ENCODE data around the gene RAB11FIP5. TPM values are rescaled to one million over a fixed set of nuclear protein-coding genes. Genes with fewer than 3 reads are reported as not detected.
A peak's percentile ranks its signal among the peaks of the same experiment; 100 is the strongest.
"Not testable (repeated sequence)": the region's sequence is repeated elsewhere in the genome, so short reads cannot be mapped to it uniquely, and the experiment has no call there.

The RAB11FIP5 gene
- 10 to 100 TPM in 1 of 2 experiments, 1 to 10 TPM in 1; 7.4 to 11.3 TPM for total RNA-seq
- polyA plus RNA-seq: 1 to 10 TPM; 4.0 to 7.0 (median 4.3) TPM
- 6.9 to 23.8 (median 11.2) reads per million in 6 experiments for total RNA-seq

- POLR2A ChIA-PET: interaction anchor here (0.5 to 1.7 kb wide), 2 partner anchors 63 to 121 kb away, joined by 4 read pairs; partner anchors contain the start of gene CCT7
- H3K36me3 Mint-ChIP-seq: no peaks in the 10 kb centered on the region
- H3K4me1 Mint-ChIP-seq: peaks cover 13 to 25% (median 20%) of the 10 kb centered on the region in 4 donors
- no peaks in the 10 kb centered on the region for H3K9me3 Mint-ChIP-seq
- peak; percentile 60 to 83 (median 76) for DNase-seq
- peaks cover 0 to 1% (median 0%) of the 10 kb centered on the region in 5 donors for H3K27me3 Mint-ChIP-seq
- peak within 1 kb of the TSS; percentile 73 to 89 (median 85) for H3K4me3 Mint-ChIP-seq
- peak; percentile 84 to 88 for ATAC-seq
- peak within 1 kb of the TSS; percentile 63 to 90 (median 76) for H3K27ac Mint-ChIP-seq
These were observed at the start of gene RAB11FIP5 for GRCh38 chr2:73112913-73113854. TSS of gene RAB11FIP5 (minus strand) at chr2:73112948. CDS start at chr2:73112777, 171 bp downstream.

DNA sequence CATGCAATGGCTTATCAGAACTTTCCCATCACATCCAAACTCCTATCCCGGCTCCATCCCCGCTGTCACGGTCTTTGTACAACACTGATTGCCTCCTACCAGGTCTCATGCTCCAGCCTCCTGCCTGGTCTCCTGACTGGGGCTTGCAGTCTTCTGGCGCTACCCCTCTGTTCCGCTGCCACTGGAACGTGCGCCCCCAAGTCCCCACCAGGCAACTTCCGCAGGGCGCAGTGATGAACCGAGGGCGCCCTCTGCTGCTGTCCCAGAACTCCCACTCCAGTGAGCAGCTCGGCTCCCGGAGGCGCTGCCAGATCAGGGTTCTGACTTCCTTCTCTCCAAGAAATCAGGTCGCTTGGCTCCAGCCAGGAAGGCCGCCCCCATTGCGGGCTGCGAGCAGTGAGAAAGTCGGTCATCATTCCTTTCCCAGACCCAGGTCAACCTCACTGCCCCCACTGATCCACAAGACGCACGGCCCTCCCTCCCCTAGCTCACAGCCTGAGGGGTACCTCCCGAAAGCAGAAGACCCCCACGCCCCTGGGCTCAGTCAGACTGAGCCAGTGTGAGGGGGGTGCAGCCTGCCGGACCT, 43.9 kb upstream of the RAB11FIP5 start:
- POLR2A ChIA-PET: no interaction called here
- H3K9me3 Mint-ChIP-seq: no peaks in the 10 kb centered on the region
- ATAC-seq: peak; percentile 49 to 56
- H3K4me3 Mint-ChIP-seq: no peak overlapping the region
- no peaks in the 10 kb centered on the region for H3K36me3 Mint-ChIP-seq
- DNase-seq: peak in 8 of 10 donors; percentile 12 to 70 (median 26)
- H3K27me3 Mint-ChIP-seq: peaks cover 26 to 57% (median 41%) of the 10 kb centered on the region in 5 donors
- peak overlapping the region in 1 of 10 donors; percentile 49 for H3K27ac Mint-ChIP-seq
- peaks cover 4 to 7% (median 5%) of the 10 kb centered on the region in 4 donors for H3K4me1 Mint-ChIP-seq

- Mint-ChIP-seq H3K27ac (no peak overlapping the region), H3K27me3 (peaks cover 6 to 27% (median 10%) of the 10 kb centered on the region in 5 donors), H3K4me1 (no peaks in the 10 kb centered on the region), H3K4me3 (no peak overlapping the region), H3K36me3 (no peaks in the 10 kb centered on the region), H3K9me3 (no peaks in the 10 kb centered on the region)
- DNase-seq (no peak), ATAC-seq (no peak)
- POLR2A ChIA-PET: no interaction called here
These were observed 30.2 kb upstream of the RAB11FIP5 start for GRCh38 chr2:73142937-73143336.

DNA sequence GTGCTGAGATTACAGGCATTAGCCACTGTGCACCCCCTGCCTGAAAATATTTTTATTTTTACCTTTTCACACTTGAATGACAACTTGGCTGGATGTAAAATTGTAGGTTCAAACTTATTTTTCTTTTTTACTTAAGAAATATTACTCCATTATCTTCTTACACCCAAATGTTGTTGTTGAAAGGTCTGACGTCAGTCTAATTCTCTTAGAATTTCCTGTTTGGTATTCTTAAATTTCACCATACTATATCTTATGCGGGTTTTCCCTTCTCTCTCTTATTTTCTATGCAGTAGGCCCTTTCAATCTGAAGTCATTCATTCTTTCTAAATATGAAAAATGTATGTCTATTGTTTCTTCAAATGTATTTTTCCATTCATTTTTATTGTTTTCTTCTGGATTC, 29.1 kb upstream of the RAB11FIP5 start:
- no peak overlapping the region for H3K4me3 Mint-ChIP-seq
- ATAC-seq (no peak), DNase-seq (no peak)
- no peak overlapping the region for H3K27ac Mint-ChIP-seq
- H3K36me3 Mint-ChIP-seq: no peaks in the 10 kb centered on the region
- H3K27me3 Mint-ChIP-seq: peaks cover 6 to 24% (median 9%) of the 10 kb centered on the region in 5 donors
- POLR2A ChIA-PET: no interaction called here
- no peaks in the 10 kb centered on the region for H3K9me3 Mint-ChIP-seq
- no peaks in the 10 kb centered on the region for H3K4me1 Mint-ChIP-seq

DNA sequence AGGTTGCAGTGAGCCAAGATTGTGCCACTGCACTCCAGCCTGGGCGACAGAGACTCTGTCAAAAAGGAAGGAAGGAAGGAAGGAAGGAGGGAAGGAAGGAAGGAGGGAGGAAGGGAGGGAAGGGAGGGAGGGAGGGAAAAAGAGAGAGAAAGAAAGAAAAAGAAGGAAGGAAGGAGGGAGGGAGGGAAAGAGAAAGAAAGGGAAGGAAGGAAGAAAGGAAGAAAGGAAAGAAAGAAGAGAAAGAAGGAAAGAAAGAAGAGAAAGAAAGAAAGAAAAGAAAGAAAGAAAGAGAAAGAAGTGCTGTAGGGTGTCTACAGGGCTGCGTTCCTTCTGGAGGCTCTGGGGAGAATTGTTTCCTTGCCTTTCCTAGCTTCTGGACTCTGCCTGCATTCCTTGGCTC, 22.5 kb upstream of the RAB11FIP5 start:
- Mint-ChIP-seq H3K4me3 (no peak overlapping the region), H3K27me3 (peaks cover 0 to 14% (median 6%) of the 10 kb centered on the region in 5 donors), H3K36me3 (no peaks in the 10 kb centered on the region), H3K27ac (no peak overlapping the region), H3K9me3 (no peaks in the 10 kb centered on the region), H3K4me1 (no peaks in the 10 kb centered on the region)
- ATAC-seq (no peak), DNase-seq (no peak)
- POLR2A ChIA-PET: no interaction called here

GRCh38 chr2:73134471-73134870, 21.7 kb upstream of the RAB11FIP5 start:
- POLR2A ChIA-PET: no interaction called here
- H3K27ac Mint-ChIP-seq: no peak overlapping the region
- no peaks in the 10 kb centered on the region for H3K36me3 Mint-ChIP-seq

GRCh38 chr2:73133566-73134197, 20.9 kb upstream of the RAB11FIP5 start:
- ATAC-seq (no peak), DNase-seq (no peak)
- Mint-ChIP-seq H3K27me3 (peaks cover 4 to 25% (median 11%) of the 10 kb centered on the region in 5 donors), H3K9me3 (no peaks in the 10 kb centered on the region), H3K36me3 (no peaks in the 10 kb centered on the region), H3K4me1 (no peaks in the 10 kb centered on the region), H3K4me3 (no peak overlapping the region), H3K27ac (no peak overlapping the region)
- POLR2A ChIA-PET: no interaction called here

More at GRCh38 chr2:73134471-73134870, 21.7 kb upstream of the RAB11FIP5 start:
- Mint-ChIP-seq H3K4me1 (no peaks in the 10 kb centered on the region), H3K4me3 (no peak overlapping the region), H3K9me3 (no peaks in the 10 kb centered on the region), H3K27me3 (peaks cover 0 to 17% (median 6%) of the 10 kb centered on the region in 5 donors)
- no peak for DNase-seq
- ATAC-seq: no peak

DNA sequence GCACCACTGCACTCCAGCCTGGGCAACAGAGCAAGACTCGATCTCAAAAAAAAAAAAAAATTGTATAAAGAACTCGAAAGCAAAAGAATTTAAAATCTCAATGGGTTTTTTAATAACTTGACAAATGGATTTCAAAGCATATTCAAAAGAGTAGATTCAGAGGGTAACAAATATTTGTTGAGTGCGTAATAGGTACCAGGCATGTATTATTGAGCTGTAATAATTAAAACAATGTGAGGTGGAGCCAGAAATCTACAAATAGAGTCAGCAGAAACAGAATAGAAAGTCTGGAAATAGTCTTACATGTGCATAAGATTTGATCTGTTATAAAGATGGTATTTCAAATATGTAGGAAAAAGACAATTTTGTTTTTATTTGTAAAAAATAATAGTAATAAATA, 19.1 kb upstream of the RAB11FIP5 start:
- no peak overlapping the region for H3K4me3 Mint-ChIP-seq
- no peak for DNase-seq
- no peak for ATAC-seq
- no peak overlapping the region for H3K27ac Mint-ChIP-seq
- H3K36me3 Mint-ChIP-seq: no peaks in the 10 kb centered on the region
- no peaks in the 10 kb centered on the region for H3K4me1 Mint-ChIP-seq
- peaks cover 4 to 28% (median 11%) of the 10 kb centered on the region in 5 donors for H3K27me3 Mint-ChIP-seq
- H3K9me3 Mint-ChIP-seq: no peaks in the 10 kb centered on the region
- POLR2A ChIA-PET: no interaction called here

DNA sequence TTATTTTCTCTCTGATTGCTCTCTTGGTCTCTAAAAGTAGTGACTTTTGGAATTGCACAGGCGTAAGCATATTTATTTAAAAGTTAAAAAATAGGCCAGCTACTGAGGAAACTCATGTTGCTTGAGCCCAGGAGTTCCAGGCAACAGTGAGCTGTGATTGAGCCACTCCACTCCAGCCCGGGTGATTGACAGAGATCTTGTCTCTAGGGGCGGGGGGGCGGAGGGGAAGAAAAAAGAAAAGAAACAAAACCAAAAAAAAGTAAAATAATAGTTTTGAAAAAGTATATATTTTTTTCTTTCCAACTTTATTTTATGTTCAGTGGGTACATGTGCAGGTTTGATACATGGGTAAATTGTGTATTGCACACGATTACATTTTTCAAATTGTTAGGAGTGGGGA, 18.0 kb upstream of the RAB11FIP5 start:
- POLR2A ChIA-PET: no interaction called here
- ATAC-seq (no peak), DNase-seq (no peak)
- H3K36me3 Mint-ChIP-seq: no peaks in the 10 kb centered on the region
- H3K27me3 Mint-ChIP-seq: peaks cover 5 to 34% (median 11%) of the 10 kb centered on the region in 5 donors
- H3K4me3 Mint-ChIP-seq: no peak overlapping the region
- no peak overlapping the region for H3K27ac Mint-ChIP-seq
- no peaks in the 10 kb centered on the region for H3K4me1 Mint-ChIP-seq
- H3K9me3 Mint-ChIP-seq: no peaks in the 10 kb centered on the region

DNA sequence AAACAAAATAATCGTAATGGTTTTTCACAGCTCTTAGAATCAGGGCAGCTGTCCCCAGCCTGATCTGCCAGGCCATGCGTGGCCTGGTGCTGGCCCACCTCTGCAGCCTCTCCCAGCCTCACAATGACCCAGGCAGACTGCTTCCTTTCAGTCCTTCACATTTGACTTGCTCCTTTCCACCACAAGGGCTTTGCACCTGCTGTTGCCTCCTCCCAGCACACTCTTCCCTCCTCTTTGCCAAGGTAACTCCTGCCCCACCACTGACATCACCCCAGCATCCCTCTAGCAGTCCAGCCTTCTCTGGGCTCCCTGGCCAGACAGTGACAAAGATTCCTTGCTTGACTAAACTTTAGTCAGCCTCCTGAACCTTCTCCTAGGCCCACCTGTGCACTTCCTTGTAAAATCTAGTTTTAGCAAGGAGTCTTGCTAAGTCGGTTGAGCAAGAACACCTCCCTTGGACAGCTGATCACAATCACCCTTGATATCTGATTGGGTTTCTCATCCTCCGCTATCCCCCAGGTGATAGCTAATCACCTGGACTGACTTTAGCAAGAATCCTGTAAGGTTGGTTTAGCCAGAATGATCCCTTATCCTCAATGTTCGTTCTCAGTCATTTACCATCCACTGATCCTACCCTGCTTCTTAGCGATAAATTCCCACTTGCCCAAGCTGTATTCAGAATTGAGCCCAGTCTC, 16.2 kb upstream of the RAB11FIP5 start:
- DNase-seq (no peak), ATAC-seq (no peak)
- Mint-ChIP-seq H3K36me3 (no peaks in the 10 kb centered on the region), H3K27me3 (peaks cover 7 to 28% (median 19%) of the 10 kb centered on the region in 5 donors), H3K4me1 (no peaks in the 10 kb centered on the region), H3K27ac (peak overlapping the region in 3 of 10 donors; percentile 1 to 23 (median 15)), H3K4me3 (no peak overlapping the region), H3K9me3 (no peaks in the 10 kb centered on the region)
- POLR2A ChIA-PET: no interaction called here

DNA sequence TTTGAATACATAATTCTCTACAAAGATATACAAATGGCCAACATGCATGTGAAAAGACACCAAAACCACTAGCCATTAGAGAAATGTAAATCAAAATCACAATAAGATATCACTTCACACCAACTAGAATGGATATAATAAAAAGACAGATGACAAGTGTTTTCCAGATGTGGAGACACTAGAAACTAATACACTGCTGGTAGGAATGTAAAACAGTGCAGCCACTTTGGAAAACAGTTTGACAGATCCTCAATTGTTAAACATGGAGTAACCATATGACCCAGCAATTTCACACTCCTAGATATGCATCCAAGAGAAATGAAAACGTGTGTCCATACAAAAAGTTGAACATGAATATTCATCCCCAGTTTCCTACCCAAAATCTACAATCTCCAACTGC, 9.8 kb upstream of the RAB11FIP5 start:
- Mint-ChIP-seq H3K36me3 (no peaks in the 10 kb centered on the region), H3K27ac (no peak overlapping the region), H3K4me3 (no peak overlapping the region), H3K27me3 (peaks cover 11 to 30% (median 25%) of the 10 kb centered on the region in 5 donors), H3K4me1 (no peaks in the 10 kb centered on the region), H3K9me3 (no peaks in the 10 kb centered on the region)
- no peak for ATAC-seq
- POLR2A ChIA-PET: no interaction called here
- DNase-seq: no peak

DNA sequence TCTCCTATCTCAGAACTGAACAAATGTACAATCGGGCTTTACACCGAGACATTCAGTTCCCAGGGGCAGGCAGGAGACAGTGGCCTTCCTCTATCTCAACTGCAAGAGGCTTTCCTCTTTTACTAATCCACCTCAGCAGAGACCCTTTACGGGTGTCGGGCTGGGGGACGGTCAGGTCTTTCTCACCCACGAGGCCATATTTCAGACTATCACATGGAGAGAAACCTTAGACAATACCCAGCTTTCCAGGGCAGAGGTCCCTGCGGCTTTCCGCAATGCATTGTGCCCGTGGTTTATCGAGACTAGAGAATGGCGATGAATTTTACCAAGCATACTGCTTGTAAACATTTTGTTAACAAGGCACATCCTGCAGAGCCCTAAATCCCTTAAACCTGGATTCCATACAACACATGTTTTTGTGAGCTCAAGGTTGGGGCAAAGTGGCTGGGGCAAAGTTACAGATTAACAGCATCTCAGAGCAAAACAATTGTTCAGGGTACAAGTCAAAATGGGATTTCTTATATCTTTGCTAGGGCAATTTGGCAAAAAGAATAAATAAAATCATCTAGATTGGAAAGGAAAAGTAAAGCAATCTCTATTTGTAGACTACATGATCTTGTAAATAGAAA, 7.0 kb upstream of the RAB11FIP5 start:
- H3K27me3 Mint-ChIP-seq: peaks cover 6 to 19% (median 17%) of the 10 kb centered on the region in 5 donors
- ATAC-seq, H3K9me3 Mint-ChIP-seq, POLR2A ChIA-PET, H3K4me1 Mint-ChIP-seq, H3K36me3 Mint-ChIP-seq, H3K4me3 Mint-ChIP-seq: not testable (repeated sequence)
- peak overlapping the region in 1 of 10 donors; percentile 44 for H3K27ac Mint-ChIP-seq
- DNase-seq: peak in 1 of 10 donors; percentile 2

Measured in naive thymus-derived CD8-positive, alpha-beta T cell (primary cell).